NCI-H1048 (cell line): ENCODE measurements around the gene PTX4.
"Not testable (repeated sequence)": the region's sequence is repeated elsewhere in the genome, so short reads cannot be mapped to it uniquely, and the experiment has no call there.

Experiments used
- DNase-seq: peaks from one replicate; lab custom pipeline; 2025; lab: John Stamatoyannopoulos, UW

Gene PTX4

GRCh38 chr16:1481906-1482835 lies 6.6 kb downstream of the PTX4 start:
- DNase-seq, result no peak

GRCh38 chr16:1478937-1479336 lies 9.8 kb downstream of the PTX4 start:
- not testable (repeated sequence) for DNase-seq

GRCh38 chr16:1477033-1477432 lies 11.7 kb downstream of the PTX4 start:
- DNase-seq, result no peak

GRCh38 chr16:1475552-1476114 lies 13.1 kb downstream of the PTX4 start:
- no peak for DNase-seq

GRCh38 chr16:1474796-1475551 lies 13.8 kb downstream of the PTX4 start, which contains the start of gene CLCN7:
Gene CLCN7 (minus strand): TSS chr16:1475028. CDS start chr16:1474974, 54 bp downstream.
- DNase-seq, result peak; percentile 37

- no peak for DNase-seq
These were observed 14.5 kb downstream of the PTX4 start for GRCh38 chr16:1474082-1474795.

GRCh38 chr16:1472974-1473373 lies 15.8 kb downstream of the PTX4 start:
- DNase-seq, result no peak

GRCh38 chr16:1471569-1472194 lies 17.1 kb downstream of the PTX4 start:
- no peak for DNase-seq

- no peak for DNase-seq
These were observed 18.1 kb downstream of the PTX4 start for GRCh38 chr16:1470481-1471251.

- DNase-seq, result no peak
These were observed 19.0 kb downstream of the PTX4 start for GRCh38 chr16:1469693-1470201.

GRCh38 chr16:1469141-1469540 lies 19.6 kb downstream of the PTX4 start:
- not testable (repeated sequence) for DNase-seq

- DNase-seq, result no peak
These were observed 20.3 kb downstream of the PTX4 start for GRCh38 chr16:1468426-1468810.

GRCh38 chr16:1466968-1467521 lies 21.7 kb downstream of the PTX4 start:
- DNase-seq, result no peak

- DNase-seq, result no peak
These were observed 22.7 kb downstream of the PTX4 start for GRCh38 chr16:1466054-1466453.

- no peak for DNase-seq
These were observed 23.2 kb downstream of the PTX4 start for GRCh38 chr16:1465567-1465915.

GRCh38 chr16:1464894-1465566 lies 23.7 kb downstream of the PTX4 start:
- no peak for DNase-seq

GRCh38 chr16:1464196-1464893 lies 24.4 kb downstream of the PTX4 start:
- DNase-seq, result no peak

- no peak for DNase-seq
These were observed 27.6 kb downstream of the PTX4 start for GRCh38 chr16:1461146-1461545.

- no peak for DNase-seq
These were observed 28.1 kb downstream of the PTX4 start for GRCh38 chr16:1460602-1461138.
